Caco-2 (cell line): Measurements from ENCODE around the gene FDXR. TPM values are rescaled to one million over a fixed set of nuclear protein-coding genes. Genes with fewer than 3 reads are reported as not detected.
A peak's percentile ranks its signal among the peaks of the same experiment; 100 is the strongest.

Source experiments
- BruUV-seq: library from RNA; stranded (reverse); fragments of 400-500 nt; replicated peaks from 2 replicates; lab custom pipeline; 2021; lab: Mats Ljungman, UMichigan
- CTCF ChIA-PET: fragments of 300-600 bp; sonication (Branson Sonifier 250); formaldehyde crosslinking; loops from one replicate; lab custom pipeline; 2022; ENCODE audit warnings: antibody characterized with exemption; lab: Charles Lee
- POLR2A ChIA-PET: fragments of 300-600 bp; sonication (Branson Sonifier 250); formaldehyde crosslinking; loops from one replicate; lab custom pipeline; 2022; ENCODE audit warnings: antibody characterized with exemption; lab: Charles Lee
- DNase-seq, 2 experiments: peaks; one replicate each; pipeline versions ENCODE4 v3.0.0 to v3.0.0-alpha.2; 2020 to 2022
- H3K27me3 ChIP-seq: replicated peaks from 2 replicates; pipeline ENCODE4 v1.6.0; 2011; ENCODE audit warnings: low read length; ENCODE audit not compliant: control insufficient read depth, insufficient read depth
- H3K36me3 ChIP-seq: 2 replicates; pipeline ENCODE4 v1.5.1; 2011; ENCODE audit warnings: low read length; ENCODE audit not compliant: control insufficient read depth, insufficient read depth
- H3K4me1 ChIP-seq: fragments of 250-450 bp; sonication (Bioruptor Pico); 2 replicates; pipeline ENCODE4 v1.5.1; 2020; ENCODE audit warnings: mild to moderate bottlenecking
- H3K4me3 ChIP-seq: 2 replicates; pipeline ENCODE4 v1.5.1; 2011; ENCODE audit warnings: low read depth, mild to moderate bottlenecking, control low read depth, low read length
- H3K9me3 ChIP-seq: fragments of 250-450 bp; sonication (Bioruptor Pico); 2 replicates; pipeline ENCODE4 v1.5.1; 2020; ENCODE audit warnings: mild to moderate bottlenecking, moderate library complexity
- H3K27ac Mint-ChIP-seq: one replicate; pipeline ENCODE4 v1.8.0; 2022; ENCODE audit warnings: mixed read lengths; ENCODE audit not compliant: unreplicated experiment
- H3K27me3 Mint-ChIP-seq: one replicate; pipeline ENCODE4 v1.8.0; 2022; ENCODE audit warnings: mixed read lengths; ENCODE audit not compliant: insufficient read depth, unreplicated experiment
- H3K36me3 Mint-ChIP-seq: one replicate; pipeline ENCODE4 v1.8.0; 2022; ENCODE audit warnings: mild to moderate bottlenecking, mixed read lengths; ENCODE audit not compliant: insufficient read depth, unreplicated experiment
- H3K4me1 Mint-ChIP-seq: one replicate; pipeline ENCODE4 v1.8.0; 2022; ENCODE audit warnings: low read depth, mixed read lengths; ENCODE audit not compliant: unreplicated experiment
- H3K4me3 Mint-ChIP-seq: one replicate; pipeline ENCODE4 v1.8.0; 2022; ENCODE audit warnings: mild to moderate bottlenecking, moderate library complexity, mixed read lengths; ENCODE audit not compliant: unreplicated experiment
- H3K9me3 Mint-ChIP-seq: one replicate; pipeline ENCODE4 v1.8.0; 2022; ENCODE audit warnings: mixed read lengths; ENCODE audit not compliant: unreplicated experiment
- CTCF ChIP-seq, 2 experiments: fragments of 200-600 bp in 1 of 2; IDR thresholded peaks; 1 replicate in 1 of 2; 2 replicates in 1 of 2; pipeline versions ENCODE4 v1.5.1 to v1.8.0; 2011 to 2022; ENCODE audit warnings: antibody characterized with exemption in 1 of 2, control low read depth in 1 of 2, inconsistent platforms in 1 of 2, low read depth in 1 of 2, low read length in 1 of 2, mild to moderate bottlenecking in 1 of 2, moderate library complexity in 1 of 2; ENCODE audit not compliant: insufficient read depth in 1 of 2, severe bottlenecking in 1 of 2, unreplicated experiment in 1 of 2
- intact Hi-C: fragments of 100-400 bp; cut with micrococcal nuclease; formaldehyde crosslinking; loops from one replicate; pipeline ENCODE4 v1.10.0; 2022; ENCODE audit not compliant: unreplicated experiment
- total RNA-seq: library from RNA; stranded (reverse); gene quantifications from 2 replicates; pipeline ENCODE4 v1.2.3, GENCODE V29; 2022

The FDXR gene
- total RNA-seq, 1 experiment from 2014 or later = 19.0 TPM

- no peaks in the 10 kb centered on the region for H3K27me3 Mint-ChIP-seq
- peak; percentile 10 to 15 for TF ChIP-seq CTCF (IDR thresholded peaks at IDR 0.05; ENCODE audit: insufficient read depth in 1 of 2, low read depth in 1 of 2, low read length in 1 of 2, severe bottlenecking in 1 of 2, unreplicated experiment in 1 of 2)
- H3K4me1 Mint-ChIP-seq = no peaks in the 10 kb centered on the region
- intact Hi-C loops = no loop called here
- H3K27me3 ChIP-seq = no peaks in the 10 kb centered on the region
- ChIA-PET CTCF (no interaction called here), POLR2A (no interaction called here)
- no peak overlapping the region for H3K27ac Mint-ChIP-seq
- no peaks in the 10 kb centered on the region for H3K4me1 ChIP-seq
- H3K9me3 ChIP-seq = no peaks in the 10 kb centered on the region
- BruUV-seq = no TSS peak
- H3K4me3 ChIP-seq = no peak overlapping the region
- no peaks in the 10 kb centered on the region for H3K9me3 Mint-ChIP-seq
- no peaks in the 10 kb centered on the region for H3K36me3 ChIP-seq
- H3K4me3 Mint-ChIP-seq = no peak overlapping the region
- DNase-seq = peak in 1 of 2 experiments; percentile 23
- no peaks in the 10 kb centered on the region for H3K36me3 Mint-ChIP-seq
Measured at GRCh38 chr17:74815550-74816370, 57.0 kb downstream of the FDXR start.

- Mint-ChIP-seq H3K36me3 (no peaks in the 10 kb centered on the region), H3K4me1 (no peaks in the 10 kb centered on the region), H3K4me3 (no peak overlapping the region), H3K9me3 (no peaks in the 10 kb centered on the region), H3K27me3 (no peaks in the 10 kb centered on the region), H3K27ac (no peak overlapping the region)
- ChIA-PET POLR2A (no interaction called here), CTCF (no interaction called here)
- no TSS peak for BruUV-seq
- intact Hi-C loops = no loop called here
- DNase-seq = no peak
- TF ChIP-seq CTCF (IDR thresholded peaks at IDR 0.05; ENCODE audit: insufficient read depth in 1 of 2, low read depth in 1 of 2, low read length in 1 of 2, severe bottlenecking in 1 of 2, unreplicated experiment in 1 of 2) = no peak
- Histone ChIP-seq H3K4me1 (no peaks in the 10 kb centered on the region), H3K27me3 (no peaks in the 10 kb centered on the region), H3K4me3 (no peak overlapping the region), H3K9me3 (no peaks in the 10 kb centered on the region), H3K36me3 (no peaks in the 10 kb centered on the region)
Measured at GRCh38 chr17:74815067-74815466, 57.7 kb downstream of the FDXR start.

GRCh38 chr17:74814453-74814852, 58.3 kb downstream of the FDXR start:
- ChIA-PET CTCF (no interaction called here), POLR2A (no interaction called here)
- H3K36me3 ChIP-seq = no peaks in the 10 kb centered on the region
- intact Hi-C loops = no loop called here
- H3K9me3 ChIP-seq = no peaks in the 10 kb centered on the region
- no peak overlapping the region for H3K4me3 Mint-ChIP-seq
- H3K27ac Mint-ChIP-seq = no peak overlapping the region
- no peaks in the 10 kb centered on the region for H3K9me3 Mint-ChIP-seq
- BruUV-seq = no TSS peak
- H3K4me3 ChIP-seq = no peak overlapping the region
- no peaks in the 10 kb centered on the region for H3K36me3 Mint-ChIP-seq
- H3K27me3 Mint-ChIP-seq = no peaks in the 10 kb centered on the region
- no peaks in the 10 kb centered on the region for H3K27me3 ChIP-seq
- DNase-seq = no peak
- TF ChIP-seq CTCF (IDR thresholded peaks at IDR 0.05; ENCODE audit: insufficient read depth in 1 of 2, low read depth in 1 of 2, low read length in 1 of 2, severe bottlenecking in 1 of 2, unreplicated experiment in 1 of 2) = no peak
- no peaks in the 10 kb centered on the region for H3K4me1 Mint-ChIP-seq
- no peaks in the 10 kb centered on the region for H3K4me1 ChIP-seq

Other genes with a start within 250 kb of the FDXR start
- gene CD300E, start 249.3 kb downstream of the FDXR start, total RNA-seq = not detected in 2 replicates
- gene CD300LF, start 160.1 kb downstream of the FDXR start, total RNA-seq = 2.2 and 2.4 TPM in 2 replicates
- 12.3 and 14.8 TPM in 2 replicates for gene RAB37, start 135.7 kb downstream of the FDXR start, total RNA-seq
- gene NHERF1, start 124.4 kb downstream of the FDXR start, total RNA-seq = 204 and 218 TPM in 2 replicates
- gene NAT9, start 96.6 kb downstream of the FDXR start, total RNA-seq = 84.5 and 89.5 TPM in 2 replicates
- gene GRIN2C, start 13.1 kb downstream of the FDXR start, total RNA-seq = 4.8 and 5.2 TPM in 2 replicates
- gene FADS6, start 20.6 kb upstream of the FDXR start, total RNA-seq = 2.6 and 3.1 TPM in 2 replicates
- 0.48 and 0.77 TPM in 2 replicates for gene USH1G, start 50.3 kb upstream of the FDXR start, total RNA-seq
- gene OTOP2, start 51.3 kb upstream of the FDXR start, total RNA-seq = not detected in 2 replicates
- not detected in 2 replicates for gene OTOP3, start 62.9 kb upstream of the FDXR start, total RNA-seq
- gene HID1, start 99.8 kb upstream of the FDXR start, total RNA-seq = 29.8 and 30.4 TPM in 2 replicates
- gene CDR2L, start 114.6 kb upstream of the FDXR start, total RNA-seq = 30.9 and 31.6 TPM in 2 replicates
- gene MRPL58, start 139.7 kb upstream of the FDXR start, total RNA-seq = 61.0 and 61.8 TPM in 2 replicates
- gene ATP5PD, start 174.0 kb upstream of the FDXR start, total RNA-seq = 316 and 326 TPM in 2 replicates
- 27.9 and 28.8 TPM in 2 replicates for gene KCTD2, start 174.2 kb upstream of the FDXR start, total RNA-seq
- gene SLC16A5, start 215.0 kb upstream of the FDXR start, total RNA-seq = 27.7 and 33.8 TPM in 2 replicates
- 23.6 and 26.0 TPM in 2 replicates for gene ARMC7, start 237.0 kb upstream of the FDXR start, total RNA-seq